ENCODE measurements around the gene STK32A.

- TF ChIP-seq CTCF (IDR thresholded peaks at IDR 0.05) (no peak), POLR2A (IDR thresholded peaks at IDR 0.05) (no peak)
These were observed 161.4 kb downstream of the STK32A start for GRCh38 chr5:147396070-147396823.

All from heart left ventricle (tissue), 13 donors.